Trophoblast cell (in vitro differentiated cells and primary cell): ENCODE data around the gene PDE4DIP.
"Not testable (repeated sequence)": the region's sequence is repeated elsewhere in the genome, so short reads cannot be mapped to it uniquely, and the experiment has no call there.

Experiments
- DNase-seq, 2 donors: peaks; one replicate each; pipeline ENCODE4 v3.0.0-alpha.2; 2016
- H2AFZ ChIP-seq: 2 replicates; pipeline ENCODE4 v1.6.1; 2013; ENCODE audit warnings: low read length, moderate library complexity, mild to moderate bottlenecking; ENCODE audit not compliant: insufficient read depth, poor library complexity
- H2AK5ac ChIP-seq: 2 replicates; pipeline ENCODE4 v1.6.1; 2013; ENCODE audit warnings: mild to moderate bottlenecking, low read length
- H2BK120ac ChIP-seq: 2 replicates; pipeline ENCODE4 v1.6.1; 2013; ENCODE audit warnings: low read length, mild to moderate bottlenecking, moderate library complexity; ENCODE audit not compliant: insufficient read depth, poor library complexity
- H2BK12ac ChIP-seq: 2 replicates; pipeline ENCODE4 v1.6.1; 2013; ENCODE audit warnings: mild to moderate bottlenecking, low read length, moderate library complexity
- H2BK5ac ChIP-seq: 2 replicates; pipeline ENCODE4 v1.6.1; 2013; ENCODE audit warnings: low read length, low read depth, moderate library complexity, mild to moderate bottlenecking; ENCODE audit not compliant: poor library complexity
- H3K14ac ChIP-seq: 2 replicates; pipeline ENCODE4 v1.6.1; 2013; ENCODE audit warnings: mild to moderate bottlenecking, low read length
- H3K18ac ChIP-seq: 2 replicates; pipeline ENCODE4 v1.6.1; 2013; ENCODE audit warnings: mild to moderate bottlenecking, low read length
- H3K23ac ChIP-seq: 2 replicates; pipeline ENCODE4 v1.6.1; 2013; ENCODE audit warnings: low read length
- H3K27ac ChIP-seq: 2 replicates; pipeline ENCODE4 v1.5.1; 2013; ENCODE audit warnings: low read depth, mild to moderate bottlenecking, inconsistent platforms, low read length, moderate library complexity
- H3K27me3 ChIP-seq: 2 replicates; pipeline ENCODE4 v1.6.1; 2013; ENCODE audit warnings: inconsistent platforms, mild to moderate bottlenecking, low read length, moderate library complexity; ENCODE audit not compliant: insufficient read depth
- H3K36me3 ChIP-seq, 2 experiments: 1 replicate in 1 of 2; 2 replicates in 1 of 2; pipeline ENCODE4 v1.6.1; 2013; ENCODE audit warnings: low read length in 2 of 2, mild to moderate bottlenecking in 2 of 2, moderate library complexity in 1 of 2; ENCODE audit not compliant: insufficient read depth in 2 of 2, control insufficient read depth in 1 of 2
- H3K4ac ChIP-seq: 2 replicates; pipeline ENCODE4 v1.6.1; 2013; ENCODE audit warnings: low read depth, mild to moderate bottlenecking, low read length, moderate library complexity
- H3K4me1 ChIP-seq, 2 experiments: 1 replicate in 1 of 2; 2 replicates in 1 of 2; pipeline ENCODE4 v1.6.1; 2013; ENCODE audit warnings: low read length in 2 of 2, mild to moderate bottlenecking in 2 of 2, moderate library complexity in 1 of 2; ENCODE audit not compliant: insufficient read depth in 2 of 2, control insufficient read depth in 1 of 2
- H3K4me2 ChIP-seq: 2 replicates; pipeline ENCODE4 v1.6.1; 2013; ENCODE audit warnings: inconsistent platforms, mild to moderate bottlenecking, low read length, moderate library complexity
- H3K4me3 ChIP-seq: 2 replicates; pipeline ENCODE4 v1.5.1; 2013; ENCODE audit warnings: mild to moderate bottlenecking, low read depth, low read length, inconsistent platforms
- H3K79me1 ChIP-seq: one replicate; pipeline ENCODE4 v1.6.1; 2013; ENCODE audit warnings: low read length
- H3K79me2 ChIP-seq: 2 replicates; pipeline ENCODE4 v1.6.1; 2013; ENCODE audit warnings: low read length, mild to moderate bottlenecking; ENCODE audit not compliant: control insufficient read depth, insufficient read depth, poor library complexity
- H3K9ac ChIP-seq: 2 replicates; pipeline ENCODE4 v1.6.1; 2013; ENCODE audit warnings: mild to moderate bottlenecking, low read length
- H3K9me3 ChIP-seq: 2 replicates; pipeline ENCODE4 v1.6.1; 2013; ENCODE audit warnings: low read depth, mild to moderate bottlenecking, control low read depth, inconsistent platforms, low read length; ENCODE audit not compliant: insufficient read depth
- H4K12ac ChIP-seq: 2 replicates; pipeline ENCODE4 v1.6.1; 2013; ENCODE audit warnings: low read depth, mild to moderate bottlenecking, low read length, moderate library complexity
- H4K8ac ChIP-seq: 2 replicates; pipeline ENCODE4 v1.6.1; 2013; ENCODE audit warnings: low read depth, mild to moderate bottlenecking, low read length, moderate library complexity
- H4K91ac ChIP-seq: one replicate; pipeline ENCODE4 v1.6.1; 2013; ENCODE audit warnings: low read depth, mild to moderate bottlenecking, low read length, moderate library complexity
- WGBS: extraction: QIAGEN DNeasy Blood & Tissue Kit; methylation state at CpG from one replicate; pipeline ENCODE4 v1.1.7; 2013; ENCODE audit warnings: missing lambda C conversion rate; ENCODE audit not compliant: insufficient read length, insufficient coverage; ENCODE audit errors: extremely low coverage; 5-methylcytosine and 5-hydroxymethylcytosine counted together

PDE4DIP gene

DNA sequence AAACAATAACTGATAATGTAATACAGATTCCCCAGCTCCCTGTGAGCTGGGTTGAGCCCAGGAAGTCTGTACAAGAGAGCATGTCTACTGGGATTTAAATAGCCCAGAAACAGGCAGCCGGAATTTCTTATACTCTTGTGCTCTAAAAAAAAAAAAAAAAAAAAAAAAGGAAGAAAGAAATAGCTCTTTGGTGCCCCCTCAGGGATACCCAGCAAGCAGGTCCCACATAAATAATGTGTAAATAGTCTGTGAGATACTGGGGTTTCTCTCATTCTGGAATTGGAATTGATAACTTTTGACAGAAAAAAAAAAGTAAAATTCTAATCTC is 25.4 kb downstream of the PDE4DIP start:
- not testable (repeated sequence) for H2BK12ac ChIP-seq, H3K4me1 ChIP-seq, H3K9ac ChIP-seq, H3K9me3 ChIP-seq, H3K79me1 ChIP-seq, H4K91ac ChIP-seq, H3K79me2 ChIP-seq, H2AFZ ChIP-seq, H2BK120ac ChIP-seq, H3K4ac ChIP-seq, H3K23ac ChIP-seq, H3K27ac ChIP-seq, H4K12ac ChIP-seq, H3K4me2 ChIP-seq, H3K4me3 ChIP-seq, H3K14ac ChIP-seq, H2AK5ac ChIP-seq, H2BK5ac ChIP-seq, H3K36me3 ChIP-seq, H3K27me3 ChIP-seq, H3K18ac ChIP-seq, DNase-seq, H4K8ac ChIP-seq
- no CpG with 5 or more reads among the region's 1 CpG for WGBS

GRCh38 chr1:148874408-148875388 is 30.5 kb downstream of the PDE4DIP start:
- not testable (repeated sequence) for H3K79me1 ChIP-seq, H3K14ac ChIP-seq, H3K36me3 ChIP-seq, H3K18ac ChIP-seq, H2BK5ac ChIP-seq, H3K9me3 ChIP-seq, H3K4me2 ChIP-seq, H3K4me1 ChIP-seq, H3K9ac ChIP-seq, H3K79me2 ChIP-seq, H4K12ac ChIP-seq, H2BK12ac ChIP-seq, H4K8ac ChIP-seq, H2AK5ac ChIP-seq, H2BK120ac ChIP-seq, H3K4ac ChIP-seq, H3K27me3 ChIP-seq, H3K4me3 ChIP-seq, H2AFZ ChIP-seq, H3K23ac ChIP-seq, H4K91ac ChIP-seq, H3K27ac ChIP-seq, DNase-seq
- no CpG with 5 or more reads among the region's 5 CpGs for WGBS

- H3K79me2 ChIP-seq: not testable (repeated sequence)
Observed at GRCh38 chr1:148879812-148880416, 35.7 kb downstream of the PDE4DIP start.

DNA sequence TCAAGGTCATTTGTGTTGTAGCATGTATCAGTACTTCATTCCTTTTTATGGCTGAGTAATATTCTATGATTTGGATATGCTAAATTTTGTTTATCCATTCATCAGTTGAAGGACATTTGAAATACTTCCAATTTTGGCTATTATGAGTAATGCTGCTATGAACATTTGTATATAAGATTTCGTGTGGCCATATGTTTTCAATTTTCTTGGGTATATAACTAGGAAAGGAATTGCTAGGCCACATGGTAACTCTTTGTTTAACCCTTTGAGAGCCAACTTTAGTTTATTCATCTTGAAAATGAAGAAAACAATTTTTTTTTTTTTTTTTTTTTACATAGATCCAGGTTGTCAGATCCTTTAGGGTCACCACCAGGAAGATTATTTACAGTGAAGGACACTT is 37.0 kb downstream of the PDE4DIP start:
- H2BK12ac ChIP-seq, H3K79me1 ChIP-seq: not testable (repeated sequence)

More at GRCh38 chr1:148879812-148880416, 35.7 kb downstream of the PDE4DIP start:
- not testable (repeated sequence) for H3K4me3 ChIP-seq, H4K91ac ChIP-seq, H3K23ac ChIP-seq, H4K8ac ChIP-seq, H2BK12ac ChIP-seq, DNase-seq, H3K18ac ChIP-seq, H3K79me1 ChIP-seq, H2AK5ac ChIP-seq, H3K9me3 ChIP-seq, H3K14ac ChIP-seq, H2BK120ac ChIP-seq, H2AFZ ChIP-seq, H3K4me2 ChIP-seq, H2BK5ac ChIP-seq, H3K4ac ChIP-seq, H4K12ac ChIP-seq, H3K27ac ChIP-seq, H3K27me3 ChIP-seq, H3K4me1 ChIP-seq, H3K36me3 ChIP-seq, H3K9ac ChIP-seq
- no CpG with 5 or more reads among the region's 2 CpGs for WGBS

More for the DNA sequence above, 37.0 kb downstream of the PDE4DIP start:
- H3K36me3 ChIP-seq, H3K4me1 ChIP-seq, H2BK120ac ChIP-seq, H3K79me2 ChIP-seq, DNase-seq, H4K91ac ChIP-seq, H3K4me2 ChIP-seq, H4K8ac ChIP-seq, H3K4ac ChIP-seq, H3K18ac ChIP-seq, H2AFZ ChIP-seq, H3K23ac ChIP-seq, H3K14ac ChIP-seq, H2AK5ac ChIP-seq, H3K4me3 ChIP-seq, H3K9ac ChIP-seq, H3K27ac ChIP-seq, H3K9me3 ChIP-seq, H3K27me3 ChIP-seq, H4K12ac ChIP-seq, H2BK5ac ChIP-seq: not testable (repeated sequence)
- WGBS: no CpG with 5 or more reads among the region's 1 CpG
